Stomach (tissue), 9 donors: Measurements from ENCODE around the gene AADACL3. TPM values are rescaled to one million over a fixed set of nuclear protein-coding genes. Genes with fewer than 3 reads are reported as not detected.

Source experiments
- DNase-seq, 2 donors: peaks; one replicate each; pipeline versions ENCODE4 v3.0.0 to v3.0.0-alpha.2; 2013 to 2019
- H3K27ac ChIP-seq, 5 donors: fragments of 200-600 bp in 4 of 5; sonication (generic) in 4 of 5; one replicate each; pipeline ENCODE4 v1.5.1; 2013 to 2019; ENCODE audit warnings: mild to moderate bottlenecking in 1 of 5, moderate library complexity in 1 of 5
- H3K27me3 ChIP-seq, 3 donors: fragments of 200-600 bp; sonication (generic); one replicate each; pipeline ENCODE4 v1.5.1; 2017 to 2019; ENCODE audit warnings: mixed run types in 1 of 3
- H3K36me3 ChIP-seq, 4 donors: fragments of 200-600 bp; sonication (generic); 1 replicate in 3 of 4; 2 replicates in 1 of 4; pipeline ENCODE4 v1.5.1; 2016 to 2019
- H3K4me1 ChIP-seq, 4 donors: fragments of 200-600 bp; sonication (generic); one replicate each; pipeline ENCODE4 v1.5.1; 2016 to 2019
- H3K4me3 ChIP-seq, 4 donors: fragments of 200-600 bp; sonication (generic) in 3 of 4; one replicate each; pipeline ENCODE4 v1.5.1; 2016 to 2019; ENCODE audit warnings: mild to moderate bottlenecking in 1 of 4
- H3K9me3 ChIP-seq, 4 donors: fragments of 200-600 bp; sonication (generic); one replicate each; pipeline ENCODE4 v1.5.1; 2016 to 2019
- EP300 ChIP-seq: sonication (generic); formaldehyde crosslinking; IDR thresholded peaks from one replicate; pipeline ENCODE4 v1.6.1; 2017; ENCODE audit warnings: antibody characterized with exemption
- POLR2A ChIP-seq, 4 donors: fragments of 450-650 bp; IDR thresholded peaks; one replicate each; pipeline ENCODE4 v1.6.1; 2016; ENCODE audit warnings: antibody characterized with exemption in 4 of 4, control low read depth in 2 of 4, mild to moderate bottlenecking in 1 of 4, moderate library complexity in 1 of 4
- POLR2AphosphoS5 ChIP-seq, 3 donors: sonication (generic); formaldehyde crosslinking; IDR thresholded peaks; one replicate each; pipeline ENCODE4 v1.6.1; 2016; ENCODE audit warnings: antibody characterized with exemption in 3 of 3
- WGBS, 5 donors: extraction: QIAGEN DNeasy Blood & Tissue Kit in 3 of 5; methylation state at CpG; one replicate each; pipeline versions ENCODE4 v1.1.5 to v1.1.7; 2013 to 2018; 5-methylcytosine and 5-hydroxymethylcytosine counted together
- intact Hi-C: fragments of 100-400 bp; cut with DNase I; formaldehyde crosslinking; loops from one replicate; pipeline ENCODE4 v1.15.1; 2023; ENCODE audit warnings: low total_unique reads
- polyA plus RNA-seq, 3 donors: library from polyadenylated mRNA; stranded (reverse); fragments of 200-250 nt; gene quantifications; one replicate each; pipeline ENCODE4 v1.2.3, GENCODE V29; 2013
- total RNA-seq, 5 donors: library from RNA; depleted of rRNA; stranded (reverse); fragments of >200 nt; gene quantifications; one replicate each; pipeline versions ENCODE4 v1.1.0 to v1.2.3, GENCODE V29; 2014 to 2016
- TF ChIP-seq, protein P1 (sequence below), 7 experiments: fragments of 450-650 bp in 4 of 7; fragments of 200-600 bp in 3 of 7; sonication (generic) in 3 of 7; IDR thresholded peaks; one replicate each; pipeline ENCODE4 v1.5.1; 2016 to 2019; ENCODE audit warnings: antibody characterized with exemption in 7 of 7, control low read depth in 2 of 7, mild to moderate bottlenecking in 1 of 7
- donor health status: healthy with polysubstance abuse.
- donor health status: Bipolar disorder and iron deficiency.
- donor health status: healthy.

The AADACL3 gene
- total and polyA plus RNA-seq, 8 donors: not detected

- TF ChIP-seq POLR2AphosphoS5 (IDR thresholded peaks at IDR 0.05) (no peak), POLR2A (IDR thresholded peaks at IDR 0.05) (no peak), EP300 (no peak)
- TF ChIP-seq, protein P1, sequence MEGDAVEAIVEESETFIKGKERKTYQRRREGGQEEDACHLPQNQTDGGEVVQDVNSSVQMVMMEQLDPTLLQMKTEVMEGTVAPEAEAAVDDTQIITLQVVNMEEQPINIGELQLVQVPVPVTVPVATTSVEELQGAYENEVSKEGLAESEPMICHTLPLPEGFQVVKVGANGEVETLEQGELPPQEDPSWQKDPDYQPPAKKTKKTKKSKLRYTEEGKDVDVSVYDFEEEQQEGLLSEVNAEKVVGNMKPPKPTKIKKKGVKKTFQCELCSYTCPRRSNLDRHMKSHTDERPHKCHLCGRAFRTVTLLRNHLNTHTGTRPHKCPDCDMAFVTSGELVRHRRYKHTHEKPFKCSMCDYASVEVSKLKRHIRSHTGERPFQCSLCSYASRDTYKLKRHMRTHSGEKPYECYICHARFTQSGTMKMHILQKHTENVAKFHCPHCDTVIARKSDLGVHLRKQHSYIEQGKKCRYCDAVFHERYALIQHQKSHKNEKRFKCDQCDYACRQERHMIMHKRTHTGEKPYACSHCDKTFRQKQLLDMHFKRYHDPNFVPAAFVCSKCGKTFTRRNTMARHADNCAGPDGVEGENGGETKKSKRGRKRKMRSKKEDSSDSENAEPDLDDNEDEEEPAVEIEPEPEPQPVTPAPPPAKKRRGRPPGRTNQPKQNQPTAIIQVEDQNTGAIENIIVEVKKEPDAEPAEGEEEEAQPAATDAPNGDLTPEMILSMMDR (IDR thresholded peaks at IDR 0.05): no peak
- H3K4me3 ChIP-seq: no peak overlapping the region
- H3K36me3 ChIP-seq: no peaks in the 10 kb centered on the region
- H3K4me1 ChIP-seq: no peaks in the 10 kb centered on the region
- 82 to 98% (median 88%) methylated on average over 1 of the region's 1 CpG for WGBS, 5 donors
- peaks cover 0 to 6% (median 0%) of the 10 kb centered on the region in 3 donors for H3K27me3 ChIP-seq
- intact Hi-C loops: no loop called here
- peaks cover 0 to 22% (median 6%) of the 10 kb centered on the region in 4 donors for H3K9me3 ChIP-seq
- H3K27ac ChIP-seq: no peak overlapping the region
- DNase-seq: no peak
Observed at GRCh38 chr1:12738934-12739333, 23.0 kb downstream of the AADACL3 start.

DNA sequence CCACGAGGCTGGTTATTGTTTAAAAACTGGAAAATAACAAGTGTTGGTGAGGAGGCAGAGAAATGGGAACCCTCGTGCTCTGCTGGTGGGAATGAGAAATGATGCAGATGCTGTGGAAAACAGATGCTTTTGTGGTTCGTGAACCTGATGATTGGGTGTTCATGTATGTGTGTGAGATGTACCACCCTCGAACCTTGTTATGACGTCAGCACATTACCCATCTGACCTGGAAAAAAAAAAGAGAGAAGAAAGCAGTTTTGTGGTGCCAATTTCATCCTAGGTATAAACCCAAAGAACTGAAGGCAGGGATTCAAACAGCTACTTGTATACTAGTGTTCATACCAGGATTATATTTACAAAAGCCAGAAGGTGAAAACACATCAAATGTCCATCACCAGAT is 23.7 kb downstream of the AADACL3 start:
- H3K36me3 ChIP-seq: no peaks in the 10 kb centered on the region
- WGBS, 5 donors: 66 to 84% (median 76%) methylated on average over 5 of the region's 5 CpGs

GRCh38 chr1:12741946-12742345 is 26.0 kb downstream of the AADACL3 start:
- no peaks in the 10 kb centered on the region for H3K36me3 ChIP-seq
- intact Hi-C loops: no loop called here
- no peaks in the 10 kb centered on the region for H3K4me1 ChIP-seq
- TF ChIP-seq, protein P1 (IDR thresholded peaks at IDR 0.05): no peak
- TF ChIP-seq POLR2AphosphoS5 (IDR thresholded peaks at IDR 0.05) (no peak), EP300 (no peak), POLR2A (IDR thresholded peaks at IDR 0.05) (no peak)
- H3K4me3 ChIP-seq: no peak overlapping the region
- 69 to 87% (median 76%) methylated on average over 3 of the region's 3 CpGs for WGBS, 5 donors
- no peak overlapping the region for H3K27ac ChIP-seq
- DNase-seq: no peak
- peaks cover 0 to 5% (median under 1%) of the 10 kb centered on the region in 4 donors for H3K9me3 ChIP-seq
- H3K27me3 ChIP-seq: no peaks in the 10 kb centered on the region

More for the DNA sequence above, 23.7 kb downstream of the AADACL3 start:
- DNase-seq: no peak
- intact Hi-C loops: no loop called here
- H3K27me3 ChIP-seq: peaks cover 0 to 6% (median 0%) of the 10 kb centered on the region in 3 donors
- no peak overlapping the region for H3K27ac ChIP-seq
- no peak for TF ChIP-seq EP300
- TF ChIP-seq POLR2AphosphoS5 (IDR thresholded peaks at IDR 0.05): no peak
- TF ChIP-seq, protein P1 (IDR thresholded peaks at IDR 0.05): no peak
- no peak for TF ChIP-seq POLR2A (IDR thresholded peaks at IDR 0.05)
- no peak overlapping the region for H3K4me3 ChIP-seq
- peaks cover 0 to 21% (median 6%) of the 10 kb centered on the region in 4 donors for H3K9me3 ChIP-seq
- no peaks in the 10 kb centered on the region for H3K4me1 ChIP-seq

DNA sequence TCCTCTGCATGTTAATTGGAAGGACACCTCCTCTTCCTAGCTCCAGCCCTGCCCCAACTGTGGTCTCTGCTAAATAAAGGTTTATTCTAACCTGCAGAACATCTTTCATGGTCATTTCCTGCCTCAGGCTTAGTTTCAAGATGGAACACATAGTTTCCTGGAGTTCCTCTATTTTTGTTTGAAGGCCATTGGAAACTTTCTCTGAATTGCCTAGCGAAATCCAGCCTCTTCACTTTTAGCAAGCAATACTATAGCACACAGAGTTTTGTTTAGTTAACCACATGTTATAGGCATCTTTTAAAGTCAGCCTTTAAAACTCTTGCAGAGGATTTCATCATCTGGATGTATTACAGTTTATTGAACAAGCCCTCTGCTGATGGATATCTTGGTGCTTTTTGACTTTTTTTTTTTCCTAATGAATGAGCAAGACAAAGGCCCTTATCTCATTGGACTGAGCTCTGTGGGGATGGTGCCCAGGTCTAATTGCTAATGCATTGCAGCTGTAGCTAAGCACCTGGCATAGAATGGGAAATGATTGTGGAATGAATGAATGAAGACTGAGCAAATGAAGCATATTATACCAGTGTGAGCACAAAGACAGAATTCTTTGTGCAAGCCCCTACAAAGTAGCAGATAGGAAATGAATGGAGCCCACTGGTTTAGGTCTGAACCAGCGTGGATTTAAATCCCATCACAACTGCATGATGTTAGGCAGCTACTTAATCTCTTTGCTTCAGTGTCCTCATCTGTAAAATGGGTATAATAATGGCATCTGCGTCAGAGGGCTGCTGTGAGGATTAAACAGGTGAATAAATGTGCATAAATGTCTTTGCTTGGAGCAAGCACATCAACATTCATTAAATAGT is 29.4 kb downstream of the AADACL3 start:
- no peak overlapping the region for H3K27ac ChIP-seq
- DNase-seq: no peak
- peaks cover 0 to 30% (median 24%) of the 10 kb centered on the region in 4 donors for H3K9me3 ChIP-seq
- no peak for TF ChIP-seq EP300
- TF ChIP-seq POLR2AphosphoS5 (IDR thresholded peaks at IDR 0.05): no peak
- no peak for TF ChIP-seq POLR2A (IDR thresholded peaks at IDR 0.05)
- TF ChIP-seq, protein P1 (IDR thresholded peaks at IDR 0.05): no peak
- H3K4me1 ChIP-seq: no peaks in the 10 kb centered on the region
- peaks cover 0 to 4% (median 0%) of the 10 kb centered on the region in 3 donors for H3K27me3 ChIP-seq
- WGBS, 5 donors: 60 to 71% (median 65%) methylated on average over 3 of the region's 3 CpGs
- H3K36me3 ChIP-seq: no peaks in the 10 kb centered on the region
- intact Hi-C loops: no loop called here
- H3K4me3 ChIP-seq: no peak overlapping the region
